Breast epithelium (tissue), 4 donors: ENCODE data around the gene SDSL. TPM values are rescaled to one million over a fixed set of nuclear protein-coding genes. Genes with fewer than 3 reads are reported as not detected.

ENCODE experiments used
- DNase-seq, 2 donors: peaks; one replicate each; pipeline ENCODE4 v3.0.0-alpha.2; 2019; ENCODE audit warnings: low spot score in 2 of 2
- H3K27ac ChIP-seq, 2 donors: fragments of 200-600 bp; sonication (generic) in 1 of 2; one replicate each; pipeline ENCODE4 v1.5.1; 2016 to 2019; ENCODE audit warnings: mild to moderate bottlenecking in 1 of 2
- H3K27me3 ChIP-seq, 2 donors: fragments of 200-600 bp; sonication (generic) in 1 of 2; one replicate each; pipeline versions ENCODE4 v1.5.1 to v1.6.0; 2017 to 2019; ENCODE audit warnings: control low read depth in 1 of 2, mild to moderate bottlenecking in 1 of 2
- H3K36me3 ChIP-seq: fragments of 200-600 bp; one replicate; pipeline ENCODE4 v1.5.1; 2019
- H3K4me1 ChIP-seq, 2 donors: fragments of 200-600 bp; sonication (generic); one replicate each; pipeline ENCODE4 v1.5.1; 2016 to 2019; ENCODE audit warnings: control low read depth in 1 of 2
- H3K4me3 ChIP-seq, 3 donors: fragments of 200-600 bp; sonication (generic); 1 replicate in 2 of 3; 2 replicates in 1 of 3; pipeline ENCODE4 v1.5.1; 2016 to 2019; ENCODE audit warnings: mild to moderate bottlenecking in 3 of 3, moderate library complexity in 2 of 3
- H3K9me3 ChIP-seq, 2 donors: fragments of 200-600 bp; sonication (generic) in 1 of 2; one replicate each; pipeline ENCODE4 v1.5.1; 2016 to 2019; ENCODE audit warnings: control low read depth in 1 of 2
- CTCF ChIP-seq, 3 donors: fragments of 450-650 bp; IDR thresholded peaks; one replicate each; pipeline ENCODE4 v1.5.1; 2016 to 2017; ENCODE audit warnings: antibody characterized with exemption in 3 of 3, mild to moderate bottlenecking in 3 of 3, moderate library complexity in 3 of 3
- POLR2A ChIP-seq: fragments of 450-650 bp; IDR thresholded peaks from one replicate; pipeline ENCODE4 v1.6.1; 2016; ENCODE audit warnings: antibody characterized with exemption, mild to moderate bottlenecking, moderate library complexity
- POLR2AphosphoS5 ChIP-seq, 3 donors: sonication (generic); formaldehyde crosslinking; IDR thresholded peaks; one replicate each; pipeline ENCODE4 v1.6.1; 2017; ENCODE audit warnings: antibody characterized with exemption in 3 of 3
- intact Hi-C: fragments of 100-400 bp; cut with DNase I; formaldehyde crosslinking; loops from one replicate; pipeline ENCODE4 v1.15.1; 2023; ENCODE audit warnings: low total_unique reads
- total RNA-seq, 3 donors: library from RNA; depleted of rRNA; stranded (reverse); fragments of >200 nt; gene quantifications; one replicate each; pipeline ENCODE4 v1.1.0, GENCODE V29; 2016

SDSL gene
- total RNA-seq, 3 donors from 2014 or later = 4.6 to 4.9 (median 4.8) TPM

GRCh38 chr12:113486722-113487121, 64.5 kb downstream of the SDSL start:
- H3K27me3 ChIP-seq = peaks cover 0 to 78% of the 10 kb centered on the region in 2 donors
- H3K36me3 ChIP-seq = no peaks in the 10 kb centered on the region
- TF ChIP-seq POLR2AphosphoS5 (IDR thresholded peaks at IDR 0.05) = no peak
- no peak for TF ChIP-seq CTCF (IDR thresholded peaks at IDR 0.05)
- TF ChIP-seq POLR2A = no peak
- intact Hi-C loops = no loop called here
- no peak overlapping the region for H3K27ac ChIP-seq
- no peak for DNase-seq
- no peak overlapping the region for H3K4me3 ChIP-seq
- H3K4me1 ChIP-seq = no peaks in the 10 kb centered on the region
- no peaks in the 10 kb centered on the region for H3K9me3 ChIP-seq

Other genes with a start within 250 kb of the SDSL start
- gene DDX54, start 236.9 kb upstream of the SDSL start, total RNA-seq = 10 to 100 TPM; 51.5 to 62.1 (median 60.3) TPM
- 10 to 100 TPM in 2 of 3 donors, 1 to 10 TPM in 1; 9.4 to 22.4 (median 15.4) TPM for gene RITA1, start 236.7 kb upstream of the SDSL start, total RNA-seq
- gene TPCN1, start 200.9 kb upstream of the SDSL start, total RNA-seq = 10 to 100 TPM; 46.9 to 71.7 (median 59.5) TPM
- gene SLC8B1, start 87.3 kb upstream of the SDSL start, total RNA-seq = 10 to 100 TPM; 32.6 to 36.1 (median 35.4) TPM
- gene PLBD2, start 63.8 kb upstream of the SDSL start, total RNA-seq = 10 to 100 TPM; 15.4 to 59.8 (median 26.9) TPM
- gene SDS, start 18.5 kb upstream of the SDSL start, total RNA-seq = 10 to 100 TPM in 1 of 3 donors, under 1 TPM in 2; 0.66 to 12.0 (median 0.80) TPM
- gene LHX5, start 49.5 kb downstream of the SDSL start, total RNA-seq = not detected